HG02610 (cell line): ENCODE data around the gene DDX25.

Source experiments
- ATAC-seq: cut with Tn5 transposase; IDR thresholded peaks from one replicate; pipeline ENCODE4 v1.9.1; 2021; ENCODE audit warnings: mild to moderate bottlenecking, moderate library complexity; ENCODE audit not compliant: unreplicated experiment

DDX25 gene

DNA sequence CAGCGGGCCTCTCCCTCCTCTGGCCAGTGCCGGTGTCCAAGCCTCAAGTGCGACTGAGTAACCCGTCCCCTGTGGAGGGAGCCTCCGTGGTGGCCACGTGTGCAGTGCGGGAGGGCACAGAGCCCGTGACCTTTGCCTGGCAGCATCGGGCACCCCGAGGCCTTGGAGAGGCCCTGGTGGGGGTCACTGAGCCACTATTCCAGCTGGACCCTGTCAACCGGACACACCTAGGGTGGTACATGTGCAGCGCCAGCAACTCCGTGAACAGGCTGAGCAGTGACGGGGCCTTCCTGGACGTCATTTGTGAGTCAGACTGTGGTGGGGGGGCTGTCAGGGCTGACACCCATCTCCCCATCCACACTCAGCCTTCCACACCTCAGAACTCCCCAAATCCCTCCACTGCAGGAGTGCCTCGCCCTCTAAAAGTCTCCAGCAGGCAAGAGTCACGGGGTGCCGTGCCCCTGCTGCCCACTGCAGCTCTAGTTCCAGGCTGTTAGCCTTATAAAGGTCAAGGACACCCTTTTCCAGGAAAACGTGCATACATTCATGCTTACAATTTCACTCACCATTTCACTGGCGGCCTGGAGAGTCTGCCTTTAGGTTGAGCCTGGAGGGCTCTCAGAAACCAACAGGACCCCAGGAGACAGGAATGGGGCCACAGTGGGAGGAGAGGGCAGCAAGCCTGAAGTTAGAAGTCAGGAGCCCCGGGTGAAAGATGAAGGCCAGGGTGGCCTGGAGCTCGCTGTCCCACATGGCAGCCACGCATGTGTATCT lies 44.2 kb downstream of the DDX25 start:
- ATAC-seq = no peak

DNA sequence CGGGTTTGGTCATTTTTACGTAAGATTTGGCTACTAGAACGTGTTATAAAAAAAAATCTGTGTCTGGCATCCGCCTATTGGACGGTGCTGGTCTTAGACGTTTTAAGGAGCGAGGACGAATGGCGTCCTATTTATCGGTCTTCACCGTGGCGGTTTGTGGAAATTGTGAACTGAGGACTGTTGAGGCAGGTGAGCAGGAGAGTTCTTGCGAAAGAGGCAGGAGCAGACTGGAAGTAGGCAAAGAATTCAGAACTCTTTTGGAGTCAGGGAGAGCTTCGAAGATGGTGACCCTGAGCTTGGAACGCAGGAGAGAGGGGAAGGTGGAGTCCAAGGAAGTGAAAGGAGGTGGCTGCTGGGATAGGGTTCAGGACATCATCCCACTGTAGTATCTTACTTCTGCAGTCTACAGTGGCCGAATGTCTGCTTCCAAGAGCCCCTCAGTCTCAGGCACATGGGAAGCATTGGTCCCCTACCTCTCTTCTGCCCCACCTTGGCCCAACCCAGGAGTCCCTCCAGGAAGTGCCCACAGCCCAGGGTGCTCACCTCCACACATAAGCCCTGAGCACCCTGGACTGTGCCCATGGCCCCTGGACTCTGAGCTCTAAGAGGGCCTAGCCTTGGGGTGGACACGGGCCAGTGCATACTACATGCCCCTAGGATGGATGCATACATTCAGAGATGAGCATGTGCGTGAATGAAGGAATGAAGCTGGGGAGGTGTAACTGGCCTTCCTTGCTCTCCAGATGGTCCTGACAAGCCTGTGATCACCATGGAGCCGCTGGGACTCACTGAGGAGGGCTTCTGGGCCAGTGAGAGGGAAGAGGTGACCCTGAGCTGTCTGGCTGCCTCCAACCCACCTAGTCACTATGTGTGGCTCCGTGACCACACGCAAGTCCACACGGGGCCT lies 45.2 kb downstream of the DDX25 start:
- ATAC-seq = no peak

- no peak for ATAC-seq
Measured at GRCh38 chr11:125950178-125950490, 45.8 kb downstream of the DDX25 start.

DNA sequence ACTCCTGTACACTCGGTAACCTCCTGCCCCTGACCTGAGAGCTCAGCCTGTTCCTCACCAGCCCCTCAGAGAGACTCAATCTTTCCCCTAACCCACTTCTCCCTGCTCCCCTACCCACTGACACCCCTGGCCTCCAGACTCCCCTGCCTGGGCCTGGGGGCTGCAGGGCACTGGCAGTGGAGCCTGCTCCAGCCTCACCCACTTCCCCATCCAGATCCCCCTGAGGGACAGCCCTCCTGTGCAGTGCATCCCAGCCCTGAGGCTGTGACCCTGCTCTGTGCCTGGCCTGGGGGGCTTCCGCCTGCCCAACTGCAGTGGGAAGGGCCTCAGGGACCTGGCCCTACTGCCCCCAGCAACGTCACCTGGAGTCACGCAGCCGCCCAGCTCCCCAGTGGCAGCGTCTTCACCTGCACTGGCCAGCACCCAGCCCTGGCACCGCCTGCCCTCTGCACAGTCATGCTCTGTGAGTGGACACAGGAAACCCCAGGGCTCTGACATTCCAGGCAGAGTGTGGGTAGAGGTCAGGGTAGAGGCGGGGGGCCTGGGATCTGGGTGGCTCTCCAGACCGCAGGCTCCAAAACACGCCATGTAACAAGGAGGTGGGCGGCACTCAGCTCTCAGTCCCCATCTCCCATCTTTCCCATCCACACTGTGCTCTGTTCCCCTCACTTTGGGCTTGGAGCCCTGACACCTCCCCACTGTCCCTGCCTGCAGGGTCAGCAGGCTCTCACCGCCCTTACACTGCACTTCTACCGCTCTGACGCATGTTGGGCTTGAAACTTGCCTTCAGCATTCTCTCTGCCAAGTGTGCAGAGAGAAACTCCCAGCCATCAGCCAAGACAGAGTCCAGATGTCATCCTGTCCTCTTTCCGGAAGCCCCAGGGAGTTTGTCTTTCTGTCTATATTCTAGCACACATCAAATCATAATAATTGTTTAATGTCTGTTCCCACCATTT lies 46.7 kb downstream of the DDX25 start:
- ATAC-seq = no peak

DNA sequence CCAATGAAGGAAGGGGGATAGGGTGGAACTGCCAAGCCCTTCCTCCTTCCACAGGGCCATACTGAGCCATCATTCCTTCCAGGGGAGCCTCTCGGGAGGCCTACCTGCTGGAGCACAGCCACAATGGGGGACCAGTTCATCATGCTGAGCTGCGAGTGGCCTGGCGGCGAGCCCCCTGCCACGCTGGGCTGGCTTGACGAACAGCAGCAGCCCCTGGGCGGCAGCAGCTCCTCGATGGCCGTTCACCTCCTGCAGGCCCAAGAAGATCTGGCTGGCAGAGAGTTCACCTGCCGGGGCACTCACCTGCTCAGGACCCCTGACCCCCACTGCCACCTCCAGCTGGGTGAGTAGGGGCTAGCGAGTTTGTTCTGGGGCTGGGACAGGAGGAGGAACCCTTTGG lies 47.4 kb downstream of the DDX25 start:
- ATAC-seq = no peak

GRCh38 chr11:125952559-125952958 lies 48.3 kb downstream of the DDX25 start:
- ATAC-seq = no peak

- no peak for ATAC-seq
Measured at GRCh38 chr11:125952973-125953372, 48.7 kb downstream of the DDX25 start.

DNA sequence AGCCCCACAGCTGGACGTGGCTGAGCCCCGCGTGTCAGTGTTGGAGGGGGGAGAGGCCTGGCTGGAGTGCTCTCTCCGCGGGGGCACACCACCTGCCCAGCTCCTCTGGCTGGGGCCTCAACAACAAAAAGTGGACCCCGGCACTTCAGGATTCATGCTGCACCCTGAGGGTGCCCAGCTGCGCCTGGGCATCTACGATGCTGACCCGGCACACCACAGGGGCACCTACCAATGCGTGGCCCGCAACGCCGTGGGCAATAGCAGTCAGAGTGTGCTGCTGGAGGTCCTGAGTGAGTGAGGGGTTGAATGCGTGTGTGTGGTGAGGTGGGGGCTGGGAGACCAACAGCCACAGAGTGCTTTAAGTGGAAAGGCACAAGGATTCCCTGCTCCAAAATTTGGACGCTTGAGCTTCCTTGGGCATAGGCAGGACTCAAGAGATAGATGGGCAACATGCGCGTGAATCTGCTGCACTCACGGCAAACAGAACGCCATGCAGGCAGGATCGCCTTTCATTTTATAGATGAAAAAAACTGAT lies 49.2 kb downstream of the DDX25 start:
- ATAC-seq = no peak

DNA sequence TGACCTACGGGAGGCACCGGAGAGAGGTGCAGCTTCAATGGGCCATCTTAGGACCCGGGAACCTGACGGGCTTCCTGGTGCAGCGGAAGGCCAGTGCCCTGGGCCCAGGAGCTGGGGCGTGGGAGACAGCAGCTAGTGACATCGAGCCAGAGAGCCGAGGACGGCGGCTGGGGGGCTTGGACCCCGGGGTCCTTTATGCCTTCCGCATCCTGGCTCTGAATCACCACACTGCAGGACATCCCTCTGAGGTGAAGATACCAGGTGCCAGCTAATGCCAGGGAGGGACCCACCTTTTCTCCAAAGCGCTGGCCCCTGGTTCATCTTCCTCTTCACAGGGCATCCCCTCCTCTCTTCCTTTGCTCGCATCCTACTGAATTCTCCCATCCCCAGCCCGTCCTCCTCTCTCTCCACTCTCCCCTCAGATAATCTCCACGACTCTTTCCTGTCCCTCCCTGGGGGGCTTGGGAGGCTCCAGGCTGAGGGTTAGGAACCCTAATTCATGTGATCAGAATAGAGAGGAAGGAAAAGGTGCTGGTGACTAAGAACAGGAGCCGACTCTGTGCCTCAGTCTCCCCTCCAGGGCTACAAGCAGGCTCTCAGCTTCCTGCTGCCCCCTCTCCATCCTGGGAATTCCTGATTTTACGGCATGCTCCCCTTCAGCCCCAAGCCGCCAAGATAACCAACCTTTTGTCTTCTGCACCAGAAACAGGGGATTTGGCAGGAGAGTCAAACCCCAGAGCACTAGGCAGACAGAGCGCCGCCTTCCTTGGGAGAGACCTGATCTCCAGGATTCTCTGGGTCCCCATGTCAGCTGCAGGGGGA lies 50.0 kb downstream of the DDX25 start:
- ATAC-seq = no peak

DNA sequence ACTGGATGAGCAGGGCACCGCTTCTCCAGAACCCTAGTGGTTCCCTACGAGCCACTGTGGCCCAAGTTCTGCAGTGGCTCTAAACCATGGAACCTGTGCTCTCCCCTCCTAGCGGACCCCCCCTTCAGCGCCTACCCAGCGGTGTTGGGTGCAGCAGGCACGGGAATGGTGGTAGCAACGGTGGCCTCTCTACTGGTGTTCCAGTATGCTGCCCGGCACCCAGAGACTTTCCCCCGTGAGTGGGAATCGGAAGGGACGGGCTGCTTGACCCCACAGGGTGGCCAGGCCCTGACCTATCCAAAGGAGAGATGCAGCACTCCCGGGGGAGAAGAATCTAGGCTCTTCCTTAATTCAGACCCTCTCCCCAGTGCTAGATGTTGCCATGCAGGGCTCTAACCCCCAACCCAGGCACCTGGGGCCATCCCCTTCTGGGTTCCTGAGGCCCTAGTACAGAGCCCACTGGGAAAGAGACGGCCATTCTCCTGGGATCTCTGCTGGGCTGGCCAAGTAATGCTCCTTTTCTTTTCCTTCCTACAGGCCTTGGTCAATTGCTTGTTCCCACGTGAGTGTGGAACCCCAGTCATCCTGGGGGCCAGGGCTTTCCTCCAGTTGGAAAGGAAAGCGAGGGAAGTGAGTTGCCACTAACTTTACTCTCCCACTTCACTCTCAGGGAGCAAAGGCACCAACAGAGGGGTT lies 50.8 kb downstream of the DDX25 start:
- no peak for ATAC-seq

DNA sequence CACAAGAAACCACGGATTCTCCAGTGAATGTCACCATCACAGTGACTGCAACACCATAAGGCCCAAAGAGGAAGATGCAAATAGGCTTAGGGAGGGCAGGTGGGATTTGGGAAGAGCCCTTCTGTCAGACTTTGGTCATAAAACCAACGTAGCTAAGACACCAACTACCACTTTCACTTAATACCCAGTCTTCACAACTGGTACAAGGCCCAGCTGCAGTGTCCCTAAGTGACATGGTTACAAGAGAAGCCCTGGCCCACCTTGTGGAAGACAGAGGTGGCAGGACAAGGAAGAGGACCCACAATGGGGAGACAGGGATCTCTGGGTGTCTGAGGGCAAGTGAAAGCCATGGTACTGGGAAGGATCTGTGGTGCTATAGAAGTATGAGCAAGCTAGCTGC lies 51.5 kb downstream of the DDX25 start:
- ATAC-seq = no peak

GRCh38 chr11:125956391-125957134 lies 52.3 kb downstream of the DDX25 start:
- no peak for ATAC-seq

GRCh38 chr11:125957618-125958332 lies 53.5 kb downstream of the DDX25 start:
- ATAC-seq = no peak

- no peak for ATAC-seq
Measured at GRCh38 chr11:125958872-125959400, 54.6 kb downstream of the DDX25 start.

- no peak for ATAC-seq
Measured at GRCh38 chr11:125959511-125959910, 55.2 kb downstream of the DDX25 start.

- ATAC-seq = no peak
Measured at GRCh38 chr11:125959931-125960330, 55.6 kb downstream of the DDX25 start.

GRCh38 chr11:125960771-125961170 lies 56.5 kb downstream of the DDX25 start:
- ATAC-seq = no peak

DNA sequence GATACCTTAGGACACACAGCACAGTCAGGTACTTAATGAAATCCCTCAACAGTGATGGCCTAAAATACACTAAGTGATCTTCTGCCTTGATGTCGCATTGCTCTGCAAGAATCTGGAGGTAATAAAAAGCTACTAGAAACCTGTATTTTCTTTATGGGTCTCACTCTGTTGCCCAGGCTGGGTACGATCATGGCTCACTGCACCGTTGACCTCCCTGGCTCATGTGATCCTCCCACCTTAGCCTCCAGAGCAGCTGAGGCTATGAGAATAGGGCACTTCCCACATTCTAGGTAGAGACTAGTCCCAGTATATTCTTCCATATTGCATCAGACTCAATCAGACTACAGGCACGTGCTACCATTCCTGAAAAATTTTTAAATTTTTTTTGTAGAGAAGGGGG lies 63.2 kb downstream of the DDX25 start:
- no peak for ATAC-seq
